Natural killer cell (primary cell): ENCODE results near the gene S100A2. TPM values are rescaled to one million over a fixed set of nuclear protein-coding genes. Genes with fewer than 3 reads are reported as not detected.

Experiments used
- ATAC-seq, 3 donors: fragments of 150-1000 bp in 2 of 3; fragments of 200-7000 bp in 1 of 3; cut with Tn5 transposase; 1 replicate in 1 of 3; 2 replicates in 2 of 3; pipeline ENCODE4 v1.10.0; 2021; ENCODE audit warnings: mild to moderate bottlenecking in 2 of 3, moderate library complexity in 2 of 3
- DNase-seq, 2 donors: peaks; one replicate each; pipeline versions ENCODE4 v3.0.0 to v3.0.0-alpha.2; 2013 to 2021; ENCODE audit warnings: mixed read lengths in 1 of 2
- H3K27ac ChIP-seq: one replicate; pipeline ENCODE4 v1.5.1; 2013; ENCODE audit warnings: mild to moderate bottlenecking, low read length
- H3K27me3 ChIP-seq: one replicate; pipeline ENCODE4 v1.6.1; 2013; ENCODE audit warnings: low read length; ENCODE audit not compliant: control insufficient read depth, insufficient read depth
- H3K36me3 ChIP-seq: one replicate; pipeline ENCODE4 v1.6.1; 2013; ENCODE audit warnings: low read length; ENCODE audit not compliant: control insufficient read depth, insufficient read depth
- H3K4me1 ChIP-seq: one replicate; pipeline ENCODE4 v1.6.1; 2013; ENCODE audit warnings: low read length; ENCODE audit not compliant: control insufficient read depth, insufficient read depth
- H3K4me3 ChIP-seq: one replicate; pipeline ENCODE4 v1.5.1; 2013; ENCODE audit warnings: low read length
- H3K9me3 ChIP-seq: one replicate; pipeline ENCODE4 v1.6.1; 2013; ENCODE audit warnings: low read length; ENCODE audit not compliant: control insufficient read depth, insufficient read depth
- H3K27ac Mint-ChIP-seq, 2 donors: one replicate each; pipeline ENCODE4 v1.8.0; 2022; ENCODE audit warnings: mild to moderate bottlenecking in 2 of 2, mixed read lengths in 2 of 2, moderate library complexity in 1 of 2
- H3K27me3 Mint-ChIP-seq, 2 donors: one replicate each; pipeline ENCODE4 v1.8.0; 2022; ENCODE audit warnings: low read depth in 2 of 2, mixed read lengths in 2 of 2
- H3K36me3 Mint-ChIP-seq: one replicate; pipeline ENCODE4 v1.8.0; 2022; ENCODE audit warnings: mixed read lengths
- H3K4me1 Mint-ChIP-seq, 2 donors: one replicate each; pipeline ENCODE4 v1.8.0; 2022; ENCODE audit warnings: mixed read lengths in 2 of 2
- H3K4me3 Mint-ChIP-seq: one replicate; pipeline ENCODE4 v1.8.0; 2022; ENCODE audit warnings: mild to moderate bottlenecking, moderate library complexity, mixed read lengths
- H3K9me3 Mint-ChIP-seq, 2 donors: one replicate each; pipeline ENCODE4 v1.8.0; 2022; ENCODE audit warnings: mixed read lengths in 2 of 2
- WGBS: methylation state at CpG from one replicate; pipeline ENCODE4 v1.1.7; 2013; ENCODE audit warnings: missing lambda C conversion rate; ENCODE audit not compliant: insufficient coverage; 5-methylcytosine and 5-hydroxymethylcytosine counted together
- intact Hi-C: fragments of 100-400 bp; cut with micrococcal nuclease; formaldehyde crosslinking; loops from one replicate; pipeline ENCODE4 v1.14.2; 2022
- total RNA-seq, 4 donors: library from RNA; stranded (reverse); fragments of 120-200 nt in 1 of 4; gene quantifications; one replicate each; pipeline versions ENCODE4 v1.2.3 to v1.2.4, GENCODE V29; 2013 to 2022
- TF ChIP-seq, protein P1 (sequence below): fragments of 200-600 bp; IDR thresholded peaks from one replicate; pipeline ENCODE4 v1.8.0; 2022; ENCODE audit warnings: antibody characterized with exemption

Gene S100A2
- total RNA-seq, 3 donors from 2014 or later (not counting 1 experiment from before 2014, with no cell fraction given) = not detected

DNA sequence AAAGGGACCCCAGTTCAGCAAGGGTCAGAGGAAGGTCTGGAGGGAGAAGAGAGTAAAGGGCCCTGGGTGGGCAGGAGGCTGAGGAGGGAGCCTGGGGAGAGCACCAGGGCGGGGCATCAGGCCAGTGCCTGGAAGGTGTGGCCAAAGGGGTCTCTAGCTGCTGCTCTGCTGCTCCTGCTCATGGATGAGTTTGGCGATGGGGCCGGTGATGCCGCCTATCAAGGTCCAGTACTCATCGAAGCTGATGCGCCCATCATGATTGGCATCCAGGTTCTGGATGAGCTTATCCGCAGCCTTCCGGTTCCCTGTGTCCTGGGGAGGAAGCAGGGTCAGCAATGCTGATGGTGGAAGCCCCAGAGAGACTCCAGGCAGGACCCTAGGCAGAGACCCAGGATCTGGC is 41.7 kb upstream of the S100A2 start:
- Histone ChIP-seq H3K4me3 (no peak overlapping the region), H3K9me3 (no peaks in the 10 kb centered on the region), H3K27ac (no peak overlapping the region), H3K27me3 (no peaks in the 10 kb centered on the region), H3K36me3 (no peaks in the 10 kb centered on the region), H3K4me1 (peaks cover 3% of the 10 kb centered on the region)
- peaks cover 2 to 5% of the 10 kb centered on the region in 2 donors for H3K27me3 Mint-ChIP-seq
- no peak overlapping the region for H3K4me3 Mint-ChIP-seq
- no peaks in the 10 kb centered on the region for H3K4me1 Mint-ChIP-seq
- no peak for DNase-seq
- WGBS = 95% methylated on average over 8 of the region's 8 CpGs
- ATAC-seq = no peak
- H3K36me3 Mint-ChIP-seq = no peaks in the 10 kb centered on the region
- no peaks in the 10 kb centered on the region for H3K9me3 Mint-ChIP-seq
- H3K27ac Mint-ChIP-seq = no peak overlapping the region
- intact Hi-C loops = no loop called here
- TF ChIP-seq, protein P1, sequence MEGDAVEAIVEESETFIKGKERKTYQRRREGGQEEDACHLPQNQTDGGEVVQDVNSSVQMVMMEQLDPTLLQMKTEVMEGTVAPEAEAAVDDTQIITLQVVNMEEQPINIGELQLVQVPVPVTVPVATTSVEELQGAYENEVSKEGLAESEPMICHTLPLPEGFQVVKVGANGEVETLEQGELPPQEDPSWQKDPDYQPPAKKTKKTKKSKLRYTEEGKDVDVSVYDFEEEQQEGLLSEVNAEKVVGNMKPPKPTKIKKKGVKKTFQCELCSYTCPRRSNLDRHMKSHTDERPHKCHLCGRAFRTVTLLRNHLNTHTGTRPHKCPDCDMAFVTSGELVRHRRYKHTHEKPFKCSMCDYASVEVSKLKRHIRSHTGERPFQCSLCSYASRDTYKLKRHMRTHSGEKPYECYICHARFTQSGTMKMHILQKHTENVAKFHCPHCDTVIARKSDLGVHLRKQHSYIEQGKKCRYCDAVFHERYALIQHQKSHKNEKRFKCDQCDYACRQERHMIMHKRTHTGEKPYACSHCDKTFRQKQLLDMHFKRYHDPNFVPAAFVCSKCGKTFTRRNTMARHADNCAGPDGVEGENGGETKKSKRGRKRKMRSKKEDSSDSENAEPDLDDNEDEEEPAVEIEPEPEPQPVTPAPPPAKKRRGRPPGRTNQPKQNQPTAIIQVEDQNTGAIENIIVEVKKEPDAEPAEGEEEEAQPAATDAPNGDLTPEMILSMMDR = no peak

DNA sequence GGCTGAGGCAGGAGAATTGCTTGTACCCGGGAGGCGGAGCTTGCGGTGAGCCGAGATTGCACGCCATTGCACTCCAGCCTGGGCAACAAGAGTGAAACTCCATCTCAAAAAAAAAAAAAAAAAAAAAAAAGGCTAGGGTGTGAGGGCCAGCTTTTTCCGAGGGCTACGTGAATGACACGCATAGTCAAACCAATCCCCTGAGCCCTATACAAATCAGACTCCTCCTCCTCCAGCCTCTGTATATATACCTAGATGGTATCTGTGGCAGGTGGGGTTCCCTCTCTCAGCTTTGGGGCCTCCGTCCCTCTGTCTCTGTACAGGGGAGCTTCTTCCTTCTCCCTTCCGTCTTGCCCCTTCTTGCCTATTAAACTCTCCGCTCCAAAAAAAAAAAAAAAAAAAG is 40.5 kb upstream of the S100A2 start:
- WGBS = 92% methylated on average over 7 of the region's 11 CpGs
- H3K27ac ChIP-seq = no peak overlapping the region

DNA sequence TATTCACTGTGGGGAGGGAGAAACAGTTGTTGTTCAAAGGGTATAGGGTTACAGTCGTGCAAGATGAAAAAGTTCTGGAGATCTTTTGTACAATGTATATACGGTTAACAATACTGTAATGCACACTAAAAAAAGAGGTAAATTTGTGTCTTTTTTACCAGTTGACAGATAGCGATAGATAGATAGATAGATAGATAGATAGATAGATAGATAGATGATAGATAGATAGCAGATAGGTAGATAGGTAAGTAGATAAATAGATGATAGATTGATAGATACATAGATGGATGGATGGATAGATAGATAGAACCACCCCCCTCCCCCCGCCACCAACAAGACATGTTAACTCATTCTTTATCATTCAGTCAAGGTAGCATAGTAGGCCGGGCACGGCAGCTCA is 37.1 kb upstream of the S100A2 start:
- H3K27me3 ChIP-seq = no peaks in the 10 kb centered on the region
- no peak for ATAC-seq
- Mint-ChIP-seq H3K27me3 (peaks cover 2 to 5% of the 10 kb centered on the region in 2 donors), H3K27ac (no peak overlapping the region), H3K36me3 (no peaks in the 10 kb centered on the region), H3K4me1 (no peaks in the 10 kb centered on the region), H3K4me3 (no peak overlapping the region), H3K9me3 (no peaks in the 10 kb centered on the region)
- no peaks in the 10 kb centered on the region for H3K36me3 ChIP-seq
- peaks cover 14% of the 10 kb centered on the region for H3K4me1 ChIP-seq
- TF ChIP-seq, protein P1 = no peak
- DNase-seq = no peak
- H3K4me3 ChIP-seq = no peak overlapping the region
- 82% methylated on average over 5 of the region's 6 CpGs for WGBS
- intact Hi-C loops = no loop called here
- H3K27ac ChIP-seq = no peak overlapping the region
- no peaks in the 10 kb centered on the region for H3K9me3 ChIP-seq

More for the DNA sequence above, 40.5 kb upstream of the S100A2 start:
- TF ChIP-seq, protein P1 = no peak
- H3K4me3 ChIP-seq = no peak overlapping the region
- peaks cover 2 to 5% of the 10 kb centered on the region in 2 donors for H3K27me3 Mint-ChIP-seq
- H3K4me1 ChIP-seq = peaks cover 3% of the 10 kb centered on the region
- ATAC-seq (no peak), DNase-seq (no peak)
- H3K9me3 ChIP-seq = no peaks in the 10 kb centered on the region
- intact Hi-C loops = no loop called here
- no peaks in the 10 kb centered on the region for H3K9me3 Mint-ChIP-seq
- H3K36me3 Mint-ChIP-seq = no peaks in the 10 kb centered on the region
- no peaks in the 10 kb centered on the region for H3K27me3 ChIP-seq
- no peaks in the 10 kb centered on the region for H3K36me3 ChIP-seq
- H3K27ac Mint-ChIP-seq = no peak overlapping the region
- no peak overlapping the region for H3K4me3 Mint-ChIP-seq
- H3K4me1 Mint-ChIP-seq = no peaks in the 10 kb centered on the region

DNA sequence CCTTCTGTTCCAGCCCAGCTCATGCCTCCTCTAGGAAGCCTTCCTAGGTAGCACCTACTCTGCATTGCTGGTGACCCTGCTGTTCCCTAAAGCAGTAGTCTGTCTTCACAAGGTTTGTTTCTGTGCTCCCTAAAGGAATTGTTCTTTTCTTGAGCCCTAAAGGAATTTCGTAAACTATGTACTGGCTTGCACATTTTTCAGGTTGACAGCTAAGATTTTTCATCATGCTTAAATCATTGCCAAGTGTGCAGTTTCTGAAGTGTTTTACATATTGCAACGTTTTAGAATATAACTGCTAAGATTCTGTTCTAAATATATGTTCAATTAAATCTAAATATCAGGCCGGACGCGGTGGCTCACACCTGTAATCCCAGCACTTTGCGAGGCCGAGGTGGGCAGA is 34.2 kb upstream of the S100A2 start:
- H3K4me1 Mint-ChIP-seq = no peaks in the 10 kb centered on the region
- H3K4me3 ChIP-seq = no peak overlapping the region
- 100% methylated on average over 3 of the region's 7 CpGs for WGBS
- H3K27ac ChIP-seq = no peak overlapping the region
- peaks cover 14% of the 10 kb centered on the region for H3K4me1 ChIP-seq
- peaks cover 0 to 2% of the 10 kb centered on the region in 2 donors for H3K27me3 Mint-ChIP-seq
- H3K27ac Mint-ChIP-seq = no peak overlapping the region
- H3K9me3 Mint-ChIP-seq = no peaks in the 10 kb centered on the region
- no peak overlapping the region for H3K4me3 Mint-ChIP-seq
- intact Hi-C loops = no loop called here
- no peaks in the 10 kb centered on the region for H3K9me3 ChIP-seq
- DNase-seq (no peak), ATAC-seq (no peak)
- no peaks in the 10 kb centered on the region for H3K27me3 ChIP-seq
- TF ChIP-seq, protein P1 = no peak
- H3K36me3 ChIP-seq = no peaks in the 10 kb centered on the region
- H3K36me3 Mint-ChIP-seq = no peaks in the 10 kb centered on the region
